Measurements from ENCODE around the gene CSNK2A2.

The CSNK2A2 gene

GRCh38 chr16:58219432-58219831 is 21.5 kb upstream of the CSNK2A2 start:
- Histone ChIP-seq H3K36me3 (ENCODE audit: control insufficient read depth, insufficient read depth, low read length) (no peaks in the 10 kb centered on the region), H3K27me3 (replicated peaks; ENCODE audit: control insufficient read depth, insufficient read depth, low read length) (no peaks in the 10 kb centered on the region), H3K4me3 (replicated peaks; ENCODE audit: low read depth, low read length) (no peak overlapping the region)
- DNase-seq (ENCODE audit: extremely low read depth, insufficient read length), result no peak
- no peak for TF ChIP-seq CTCF (IDR thresholded peaks at IDR 0.05; ENCODE audit: insufficient read depth, low read length, poor library complexity, severe bottlenecking)

DNA sequence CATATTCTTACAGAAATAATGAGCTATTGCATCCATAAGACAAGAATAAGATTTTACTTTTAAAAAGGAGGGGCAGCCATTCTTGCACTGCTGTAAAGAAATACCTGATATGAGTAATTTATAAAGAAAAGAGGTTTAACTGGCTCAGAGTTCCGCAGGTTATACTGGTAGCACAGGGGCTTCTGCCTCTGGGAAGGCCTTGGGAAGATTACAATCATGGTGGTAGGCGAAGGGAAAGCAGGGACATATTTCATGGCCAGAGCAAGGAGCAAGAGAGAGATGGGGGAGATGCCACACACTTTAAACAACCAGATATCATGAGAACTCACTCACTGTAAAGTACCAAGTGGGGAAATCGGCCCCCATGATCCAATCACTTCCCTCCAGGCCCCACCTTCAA is 20.9 kb upstream of the CSNK2A2 start:
- no peak for DNase-seq (ENCODE audit: extremely low read depth, insufficient read length)
- Histone ChIP-seq H3K27me3 (replicated peaks; ENCODE audit: control insufficient read depth, insufficient read depth, low read length) (no peaks in the 10 kb centered on the region), H3K4me3 (replicated peaks; ENCODE audit: low read depth, low read length) (no peak overlapping the region), H3K36me3 (ENCODE audit: control insufficient read depth, insufficient read depth, low read length) (no peaks in the 10 kb centered on the region)
- no peak for TF ChIP-seq CTCF (IDR thresholded peaks at IDR 0.05; ENCODE audit: insufficient read depth, low read length, poor library complexity, severe bottlenecking)

DNA sequence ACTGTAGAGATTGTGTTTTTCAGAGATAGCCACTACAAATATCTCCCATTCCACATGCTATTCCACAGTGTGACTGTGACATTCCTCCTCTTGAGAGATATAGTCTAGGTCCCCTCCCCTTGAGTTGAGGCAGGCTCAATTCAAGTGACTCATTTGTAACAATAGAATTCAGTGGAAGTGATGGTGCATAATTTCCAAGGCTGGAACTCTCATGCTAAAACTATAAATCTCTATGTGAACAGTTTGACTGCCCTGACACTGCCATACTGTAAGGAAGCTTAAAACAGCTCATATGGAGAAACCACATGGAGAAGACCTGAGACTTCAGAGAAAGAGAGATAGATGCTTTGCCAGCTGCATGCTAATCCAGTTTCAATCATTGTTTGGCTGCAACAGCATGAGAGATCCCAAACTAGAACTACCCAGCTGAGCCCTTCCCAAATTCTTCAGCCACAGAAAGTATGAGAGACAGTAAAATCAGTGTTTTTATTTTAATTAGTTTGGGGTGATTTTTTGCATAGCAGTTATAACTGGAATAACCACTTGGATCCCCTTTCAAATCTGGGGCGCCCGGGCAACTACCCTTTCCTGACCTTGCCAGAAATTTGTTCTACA is 19.5 kb upstream of the CSNK2A2 start:
- Histone ChIP-seq H3K4me3 (replicated peaks; ENCODE audit: low read depth, low read length) (no peak overlapping the region), H3K36me3 (ENCODE audit: control insufficient read depth, insufficient read depth, low read length) (no peaks in the 10 kb centered on the region), H3K27me3 (replicated peaks; ENCODE audit: control insufficient read depth, insufficient read depth, low read length) (no peaks in the 10 kb centered on the region)
- DNase-seq (ENCODE audit: extremely low read depth, insufficient read length), result no peak
- TF ChIP-seq CTCF (IDR thresholded peaks at IDR 0.05; ENCODE audit: insufficient read depth, low read length, poor library complexity, severe bottlenecking), result no peak

DNA sequence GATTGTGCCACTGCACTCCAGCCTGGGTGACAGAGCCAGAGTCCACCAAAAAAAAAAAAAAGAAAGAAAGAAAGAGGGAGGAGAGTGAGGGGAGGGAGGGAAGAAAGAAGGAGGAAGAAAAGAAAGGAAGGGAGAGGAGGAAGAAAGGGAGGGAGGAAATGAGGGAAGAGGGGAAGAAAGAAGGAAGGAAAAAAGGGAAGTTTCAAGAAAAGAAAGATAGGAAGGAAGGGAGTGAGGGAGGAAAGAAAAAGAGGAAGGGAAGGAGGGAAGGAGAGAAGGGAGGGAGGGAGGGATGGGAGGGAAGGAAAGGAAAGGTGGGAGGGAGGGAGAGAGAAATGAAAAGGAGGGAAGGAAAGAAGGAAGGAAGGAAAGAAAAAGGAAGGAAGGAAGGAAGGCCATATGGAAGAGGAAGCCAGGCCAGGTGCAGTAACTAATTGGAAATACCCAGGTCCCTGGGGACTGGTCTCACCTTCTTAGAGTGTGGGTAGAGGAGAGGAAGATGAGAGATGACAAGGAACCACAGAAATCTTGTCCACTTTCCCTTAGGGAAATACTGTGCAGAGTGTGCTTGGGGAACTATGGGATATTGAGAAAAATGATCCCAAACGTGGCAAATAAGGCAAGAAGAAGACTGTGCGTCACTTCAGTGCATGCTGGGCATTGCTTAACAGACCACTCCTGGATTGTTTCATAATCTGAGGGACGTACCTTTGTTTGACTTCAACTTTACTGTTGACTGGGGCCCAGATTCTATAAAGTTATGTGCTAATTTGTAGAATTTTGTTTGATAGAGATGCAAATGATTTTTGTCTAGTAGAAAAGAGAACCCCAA is 15.1 kb upstream of the CSNK2A2 start:
- H3K27me3 ChIP-seq (replicated peaks; ENCODE audit: control insufficient read depth, insufficient read depth, low read length), result no peaks in the 10 kb centered on the region
- TF ChIP-seq CTCF (IDR thresholded peaks at IDR 0.05; ENCODE audit: insufficient read depth, low read length, poor library complexity, severe bottlenecking), result no peak
- H3K4me3 ChIP-seq (replicated peaks; ENCODE audit: low read depth, low read length), result no peak overlapping the region
- no peaks in the 10 kb centered on the region for H3K36me3 ChIP-seq (ENCODE audit: control insufficient read depth, insufficient read depth, low read length)
- no peak for DNase-seq (ENCODE audit: extremely low read depth, insufficient read length)

- Histone ChIP-seq H3K27me3 (replicated peaks; ENCODE audit: control insufficient read depth, insufficient read depth, low read length) (no peaks in the 10 kb centered on the region), H3K4me3 (replicated peaks; ENCODE audit: low read depth, low read length) (no peak overlapping the region), H3K36me3 (ENCODE audit: control insufficient read depth, insufficient read depth, low read length) (no peaks in the 10 kb centered on the region)
- DNase-seq (ENCODE audit: extremely low read depth, insufficient read length), result no peak
- no peak for TF ChIP-seq CTCF (IDR thresholded peaks at IDR 0.05; ENCODE audit: insufficient read depth, low read length, poor library complexity, severe bottlenecking)
These were observed 13.9 kb upstream of the CSNK2A2 start for GRCh38 chr16:58211846-58212245.

All from GM06990 (cell line).